A673 (cell line): ENCODE results near the gene SLF2.

Experiments
- CTCF ChIP-seq: fragments of 300-800, 200-600 bp; sonication (generic); conservative IDR thresholded peaks from 2 replicates; pipeline ENCODE4 v1.5.1; 2017; ENCODE audit warnings: low read depth, mild to moderate bottlenecking, antibody characterized with exemption, low read length, moderate library complexity, mixed read lengths
- EZH2 ChIP-seq: fragments of 200-600 bp; sonication (generic); IDR thresholded peaks from 2 replicates; pipeline ENCODE4 v1.6.1; 2017; ENCODE audit warnings: borderline replicate concordance, low read depth, mild to moderate bottlenecking, mixed read lengths, antibody characterized with exemption, low read length; ENCODE audit not compliant: poor library complexity, severe bottlenecking

- no peak for TF ChIP-seq CTCF
- no peak for TF ChIP-seq EZH2
These were observed 73.8 kb downstream of the SLF2 start for GRCh38 chr10:100986623-100986951.
